NB4 (cell line): ENCODE results near the gene SLC26A6.

Experiments
- CTCF ChIP-seq: IDR thresholded peaks from one replicate; pipeline ENCODE4 v1.5.1; 2012; ENCODE audit warnings: low read depth, low read length
- POLR2A ChIP-seq: IDR thresholded peaks from 2 replicates; pipeline ENCODE4 v1.6.1; 2011; ENCODE audit warnings: mild to moderate bottlenecking; ENCODE audit not compliant: insufficient read length; ENCODE audit errors: extremely low read depth

DNA sequence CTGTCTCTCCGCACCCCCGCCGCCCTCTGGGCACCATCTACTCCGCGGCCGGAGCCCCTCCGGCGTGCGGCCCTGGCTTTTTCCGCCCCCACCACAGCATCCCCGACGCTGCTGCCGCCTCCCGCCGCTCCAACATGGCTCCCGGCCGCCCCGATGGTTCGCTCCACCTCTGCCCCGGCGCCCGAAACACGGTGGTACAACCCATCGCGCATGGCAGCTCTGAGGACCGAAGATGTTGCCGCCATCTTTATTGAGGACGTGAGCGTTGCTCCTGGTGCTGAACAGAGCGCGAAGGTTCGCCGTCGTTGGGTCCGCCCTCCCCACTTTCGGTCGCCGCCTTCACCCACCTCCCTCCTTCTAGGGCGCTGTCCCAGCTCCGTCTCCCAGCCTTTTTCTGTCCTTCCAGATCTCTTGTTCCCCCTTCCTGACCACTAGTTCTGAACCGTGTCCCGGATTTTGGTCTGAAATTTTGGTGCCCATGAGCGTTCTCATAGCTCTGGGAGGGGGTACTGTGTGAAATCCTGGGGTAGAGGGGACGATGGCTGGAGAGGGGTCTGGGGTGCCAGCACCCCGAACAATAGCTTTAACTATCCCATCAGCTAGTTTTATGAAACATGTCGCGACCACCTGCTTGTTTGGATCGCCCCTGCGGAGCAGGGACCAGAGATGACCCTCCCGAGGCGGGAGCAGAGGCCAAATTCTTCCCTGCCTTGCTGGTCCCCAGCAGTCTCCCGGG lies 27.7 kb upstream of the SLC26A6 start, which contains the start of gene CELSR3:
- no peak for TF ChIP-seq CTCF
- TF ChIP-seq POLR2A, result no peak
